WTC11 (cell line): ENCODE measurements around the gene IL25. TPM values are rescaled to one million over a fixed set of nuclear protein-coding genes. Genes with fewer than 3 reads are reported as not detected.
"Not testable (repeated sequence)": the region's sequence is repeated elsewhere in the genome, so short reads cannot be mapped to it uniquely, and the experiment has no call there.

Experiments used
- ATAC-seq: fragments of 200-7000 bp; cut with Tn5 transposase; 2 replicates; pipeline ENCODE4 v1.10.0; 2021; ENCODE audit warnings: mild to moderate bottlenecking, moderate library complexity
- CTCF ChIA-PET: fragments of 300-600 bp; sonication (Branson Sonifier 250); formaldehyde crosslinking; loops from one replicate; lab custom pipeline; 2021; ENCODE audit warnings: antibody characterized with exemption; lab: Charles Lee
- POLR2A ChIA-PET: fragments of 350-600 bp; sonication (Branson Sonifier 250); formaldehyde crosslinking; loops from one replicate; lab custom pipeline; 2021; ENCODE audit warnings: antibody characterized with exemption; lab: Charles Lee
- DNase-seq: peaks from one replicate; pipeline ENCODE4 v3.0.0; 2021; ENCODE audit warnings: low spot score
- H3K27ac Mint-ChIP-seq: 2 replicates; pipeline ENCODE4 v1.8.0; 2021; ENCODE audit warnings: mixed read lengths
- H3K27me3 Mint-ChIP-seq: 2 replicates; pipeline ENCODE4 v1.8.0; 2021; ENCODE audit warnings: low read depth, mild to moderate bottlenecking, moderate library complexity, mixed read lengths
- H3K36me3 Mint-ChIP-seq: 2 replicates; pipeline ENCODE4 v1.8.0; 2021; ENCODE audit warnings: mixed read lengths
- H3K4me1 Mint-ChIP-seq: 2 replicates; pipeline ENCODE4 v1.8.0; 2022; ENCODE audit warnings: mixed read lengths
- H3K4me3 Mint-ChIP-seq: 2 replicates; pipeline ENCODE4 v1.8.0; 2021; ENCODE audit warnings: mild to moderate bottlenecking, moderate library complexity, mixed read lengths
- H3K9me3 Mint-ChIP-seq: 2 replicates; pipeline ENCODE4 v1.8.0; 2021; ENCODE audit warnings: mixed read lengths
- GTF2I ChIP-seq: fragments of 250-450 bp; sonication (Bioruptor Pico); conservative IDR thresholded peaks from 2 replicates; pipeline ENCODE4 v1.4.0; 2021; ENCODE audit warnings: mild to moderate bottlenecking
- JUN ChIP-seq: sonication (generic); formaldehyde crosslinking; IDR thresholded peaks from 2 replicates; pipeline ENCODE4 v1.8.0; 2023; ENCODE audit warnings: mild to moderate bottlenecking, missing genetic modification reagents
- MXD4 ChIP-seq: fragments of 250-450 bp; sonication (Bioruptor Pico); IDR thresholded peaks from 2 replicates; pipeline ENCODE4 v1.8.0; 2021; ENCODE audit warnings: mild to moderate bottlenecking, moderate library complexity, borderline replicate concordance
- MYBL2 ChIP-seq: sonication (generic); formaldehyde crosslinking; IDR thresholded peaks from 2 replicates; pipeline ENCODE4 v1.8.1; 2023; ENCODE audit warnings: mild to moderate bottlenecking, moderate library complexity, missing genetic modification reagents
- NR1H2 ChIP-seq: sonication (generic); formaldehyde crosslinking; IDR thresholded peaks from 2 replicates; pipeline ENCODE4 v1.9.0; 2021; ENCODE audit warnings: mild to moderate bottlenecking, moderate library complexity, missing genetic modification reagents
- NR2C2 ChIP-seq: sonication (generic); formaldehyde crosslinking; IDR thresholded peaks from 2 replicates; pipeline ENCODE4 v1.8.0; 2022; ENCODE audit warnings: mild to moderate bottlenecking, missing genetic modification reagents
- NR3C1 ChIP-seq: sonication (generic); formaldehyde crosslinking; conservative IDR thresholded peaks from 2 replicates; pipeline ENCODE4 v1.8.1; 2023; ENCODE audit warnings: low read depth, mild to moderate bottlenecking, missing genetic modification reagents
- RORB ChIP-seq: fragments of 250-450 bp; sonication (Bioruptor Pico); IDR thresholded peaks from 2 replicates; pipeline ENCODE4 v1.9.0; 2021; ENCODE audit warnings: mild to moderate bottlenecking
- TEAD4 ChIP-seq: sonication (generic); formaldehyde crosslinking; IDR thresholded peaks from 2 replicates; pipeline ENCODE4 v1.8.0; 2022; ENCODE audit warnings: mild to moderate bottlenecking, missing genetic modification reagents
- TP53 ChIP-seq: sonication (generic); formaldehyde crosslinking; IDR thresholded peaks from 2 replicates; pipeline ENCODE4 v1.8.1; 2023; ENCODE audit warnings: mild to moderate bottlenecking, missing genetic modification reagents
- ZNF121 ChIP-seq: sonication (generic); formaldehyde crosslinking; IDR thresholded peaks from 2 replicates; pipeline ENCODE4 v1.8.0; 2023; ENCODE audit warnings: missing genetic modification reagents
- ZNF263 ChIP-seq: sonication (generic); formaldehyde crosslinking; IDR thresholded peaks from 2 replicates; pipeline ENCODE4 v1.8.1; 2022; ENCODE audit warnings: low read depth, mild to moderate bottlenecking, moderate library complexity, missing genetic modification reagents
- ZNF671 ChIP-seq: fragments of 250-450 bp; sonication (Bioruptor Pico); IDR thresholded peaks from 2 replicates; pipeline ENCODE4 v1.8.0; 2021; ENCODE audit warnings: mild to moderate bottlenecking
- total RNA-seq: library from RNA; stranded (reverse); gene quantifications from 3 replicates; pipeline ENCODE4 v1.2.3, GENCODE V29; 2021
- TF ChIP-seq, protein P1 (sequence below): sonication (generic); formaldehyde crosslinking; IDR thresholded peaks from 2 replicates; pipeline ENCODE4 v1.8.1; 2023; ENCODE audit warnings: mild to moderate bottlenecking, missing genetic modification reagents, borderline replicate concordance
- TF ChIP-seq, protein P2 (sequence below): sonication (generic); formaldehyde crosslinking; IDR thresholded peaks from 2 replicates; pipeline ENCODE4 v1.8.0; 2022; ENCODE audit warnings: mild to moderate bottlenecking, missing genetic modification reagents
- TF ChIP-seq, protein P3 (sequence below): sonication (generic); formaldehyde crosslinking; IDR thresholded peaks from 2 replicates; pipeline ENCODE4 v1.8.0; 2022; ENCODE audit warnings: mild to moderate bottlenecking, missing genetic modification reagents
- TF ChIP-seq, protein P4 (sequence below): sonication (generic); formaldehyde crosslinking; IDR thresholded peaks from 2 replicates; pipeline ENCODE4 v1.8.0; 2023; ENCODE audit warnings: missing genetic modification reagents
- TF ChIP-seq, protein P5 (sequence below): fragments of 250-450 bp; sonication (Bioruptor Pico); IDR thresholded peaks from 2 replicates; pipeline ENCODE4 v2.1.2; 2022; ENCODE audit warnings: mild to moderate bottlenecking, moderate library complexity
- TF ChIP-seq, protein P6 (sequence below): sonication (generic); formaldehyde crosslinking; IDR thresholded peaks from 2 replicates; pipeline ENCODE4 v1.8.1; 2023; ENCODE audit warnings: mild to moderate bottlenecking, missing genetic modification reagents, moderate library complexity
- TF ChIP-seq, protein P7 (sequence below): sonication (generic); formaldehyde crosslinking; IDR thresholded peaks from 2 replicates; pipeline ENCODE4 v1.8.1; 2022; ENCODE audit warnings: low read depth, missing genetic modification reagents, borderline replicate concordance

Gene IL25
- total RNA-seq, 1 experiment from 2014 or later: 0.24 TPM

DNA sequence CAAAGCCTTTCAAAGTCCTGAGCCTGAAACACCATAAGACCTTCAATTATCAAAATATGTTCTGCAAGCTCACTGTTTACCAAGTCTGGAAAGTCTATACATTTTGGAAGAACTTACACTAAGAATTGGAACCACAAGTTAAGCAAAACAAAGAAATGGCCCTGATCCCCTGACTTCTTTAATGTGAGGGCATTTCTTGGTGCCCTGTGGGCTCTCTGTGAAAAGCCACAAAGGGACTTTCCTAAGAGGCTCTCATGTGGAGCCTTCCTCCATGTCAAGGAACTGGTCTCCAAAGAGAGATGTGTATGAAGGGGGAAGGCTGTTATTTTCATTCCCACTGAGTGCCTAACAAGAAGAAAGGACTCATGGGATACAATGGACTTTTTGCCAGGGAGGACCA is 49.0 kb downstream of the IL25 start (continued):
- no peak for TF ChIP-seq NR3C1 (CRISPR knock-in tag)

DNA sequence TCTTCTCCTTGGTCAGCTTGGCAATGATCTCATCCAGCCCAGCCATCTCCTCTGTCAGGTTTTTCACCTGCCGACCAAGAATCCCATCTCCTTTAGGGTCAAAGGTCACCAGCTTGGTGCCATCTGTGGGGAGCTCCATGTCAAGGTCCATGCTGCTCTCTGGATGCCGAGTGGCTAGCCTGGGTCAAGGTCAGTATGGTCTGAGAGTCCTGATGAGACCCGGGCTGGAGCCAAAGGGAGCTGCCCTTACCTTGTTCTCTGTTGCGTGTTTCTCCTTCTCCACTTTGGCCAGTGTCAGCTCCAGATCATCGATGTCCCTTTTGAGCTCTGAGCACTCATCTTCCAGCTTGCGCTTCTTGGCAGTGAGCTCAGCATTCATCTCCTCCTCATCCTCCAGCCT is 51.0 kb downstream of the IL25 start:
- Mint-ChIP-seq H3K4me1 (no peaks in the 10 kb centered on the region), H3K27ac (no peak overlapping the region), H3K36me3 (no peaks in the 10 kb centered on the region), H3K9me3 (peaks cover 7% of the 10 kb centered on the region), H3K4me3 (no peak overlapping the region), H3K27me3 (peaks cover 36% of the 10 kb centered on the region)
- TF ChIP-seq, protein P1, sequence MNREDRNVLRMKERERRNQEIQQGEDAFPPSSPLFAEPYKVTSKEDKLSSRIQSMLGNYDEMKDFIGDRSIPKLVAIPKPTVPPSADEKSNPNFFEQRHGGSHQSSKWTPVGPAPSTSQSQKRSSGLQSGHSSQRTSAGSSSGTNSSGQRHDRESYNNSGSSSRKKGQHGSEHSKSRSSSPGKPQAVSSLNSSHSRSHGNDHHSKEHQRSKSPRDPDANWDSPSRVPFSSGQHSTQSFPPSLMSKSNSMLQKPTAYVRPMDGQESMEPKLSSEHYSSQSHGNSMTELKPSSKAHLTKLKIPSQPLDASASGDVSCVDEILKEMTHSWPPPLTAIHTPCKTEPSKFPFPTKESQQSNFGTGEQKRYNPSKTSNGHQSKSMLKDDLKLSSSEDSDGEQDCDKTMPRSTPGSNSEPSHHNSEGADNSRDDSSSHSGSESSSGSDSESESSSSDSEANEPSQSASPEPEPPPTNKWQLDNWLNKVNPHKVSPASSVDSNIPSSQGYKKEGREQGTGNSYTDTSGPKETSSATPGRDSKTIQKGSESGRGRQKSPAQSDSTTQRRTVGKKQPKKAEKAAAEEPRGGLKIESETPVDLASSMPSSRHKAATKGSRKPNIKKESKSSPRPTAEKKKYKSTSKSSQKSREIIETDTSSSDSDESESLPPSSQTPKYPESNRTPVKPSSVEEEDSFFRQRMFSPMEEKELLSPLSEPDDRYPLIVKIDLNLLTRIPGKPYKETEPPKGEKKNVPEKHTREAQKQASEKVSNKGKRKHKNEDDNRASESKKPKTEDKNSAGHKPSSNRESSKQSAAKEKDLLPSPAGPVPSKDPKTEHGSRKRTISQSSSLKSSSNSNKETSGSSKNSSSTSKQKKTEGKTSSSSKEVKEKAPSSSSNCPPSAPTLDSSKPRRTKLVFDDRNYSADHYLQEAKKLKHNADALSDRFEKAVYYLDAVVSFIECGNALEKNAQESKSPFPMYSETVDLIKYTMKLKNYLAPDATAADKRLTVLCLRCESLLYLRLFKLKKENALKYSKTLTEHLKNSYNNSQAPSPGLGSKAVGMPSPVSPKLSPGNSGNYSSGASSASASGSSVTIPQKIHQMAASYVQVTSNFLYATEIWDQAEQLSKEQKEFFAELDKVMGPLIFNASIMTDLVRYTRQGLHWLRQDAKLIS (CRISPR knock-in tag): no peak
- TF ChIP-seq, protein P2, sequence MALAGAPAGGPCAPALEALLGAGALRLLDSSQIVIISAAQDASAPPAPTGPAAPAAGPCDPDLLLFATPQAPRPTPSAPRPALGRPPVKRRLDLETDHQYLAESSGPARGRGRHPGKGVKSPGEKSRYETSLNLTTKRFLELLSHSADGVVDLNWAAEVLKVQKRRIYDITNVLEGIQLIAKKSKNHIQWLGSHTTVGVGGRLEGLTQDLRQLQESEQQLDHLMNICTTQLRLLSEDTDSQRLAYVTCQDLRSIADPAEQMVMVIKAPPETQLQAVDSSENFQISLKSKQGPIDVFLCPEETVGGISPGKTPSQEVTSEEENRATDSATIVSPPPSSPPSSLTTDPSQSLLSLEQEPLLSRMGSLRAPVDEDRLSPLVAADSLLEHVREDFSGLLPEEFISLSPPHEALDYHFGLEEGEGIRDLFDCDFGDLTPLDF (CRISPR knock-in tag): no peak
- no peak for TF ChIP-seq MXD4 (CRISPR knock-in tag)
- TF ChIP-seq, protein P3, sequence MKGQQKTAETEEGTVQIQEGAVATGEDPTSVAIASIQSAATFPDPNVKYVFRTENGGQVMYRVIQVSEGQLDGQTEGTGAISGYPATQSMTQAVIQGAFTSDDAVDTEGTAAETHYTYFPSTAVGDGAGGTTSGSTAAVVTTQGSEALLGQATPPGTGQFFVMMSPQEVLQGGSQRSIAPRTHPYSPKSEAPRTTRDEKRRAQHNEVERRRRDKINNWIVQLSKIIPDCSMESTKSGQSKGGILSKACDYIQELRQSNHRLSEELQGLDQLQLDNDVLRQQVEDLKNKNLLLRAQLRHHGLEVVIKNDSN: no peak
- TF ChIP-seq ZNF121 (CRISPR knock-in tag): no peak
- no peak for TF ChIP-seq ZNF263
- no peak for TF ChIP-seq GTF2I (CRISPR knock-in tag)
- no peak for TF ChIP-seq MYBL2 (CRISPR knock-in tag)
- no peak for TF ChIP-seq RORB (CRISPR knock-in tag)
- no peak for TF ChIP-seq NR1H2 (CRISPR knock-in tag)
- TF ChIP-seq, protein P4, sequence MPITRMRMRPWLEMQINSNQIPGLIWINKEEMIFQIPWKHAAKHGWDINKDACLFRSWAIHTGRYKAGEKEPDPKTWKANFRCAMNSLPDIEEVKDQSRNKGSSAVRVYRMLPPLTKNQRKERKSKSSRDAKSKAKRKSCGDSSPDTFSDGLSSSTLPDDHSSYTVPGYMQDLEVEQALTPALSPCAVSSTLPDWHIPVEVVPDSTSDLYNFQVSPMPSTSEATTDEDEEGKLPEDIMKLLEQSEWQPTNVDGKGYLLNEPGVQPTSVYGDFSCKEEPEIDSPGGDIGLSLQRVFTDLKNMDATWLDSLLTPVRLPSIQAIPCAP (CRISPR knock-in tag): no peak
- TF ChIP-seq, protein P5, sequence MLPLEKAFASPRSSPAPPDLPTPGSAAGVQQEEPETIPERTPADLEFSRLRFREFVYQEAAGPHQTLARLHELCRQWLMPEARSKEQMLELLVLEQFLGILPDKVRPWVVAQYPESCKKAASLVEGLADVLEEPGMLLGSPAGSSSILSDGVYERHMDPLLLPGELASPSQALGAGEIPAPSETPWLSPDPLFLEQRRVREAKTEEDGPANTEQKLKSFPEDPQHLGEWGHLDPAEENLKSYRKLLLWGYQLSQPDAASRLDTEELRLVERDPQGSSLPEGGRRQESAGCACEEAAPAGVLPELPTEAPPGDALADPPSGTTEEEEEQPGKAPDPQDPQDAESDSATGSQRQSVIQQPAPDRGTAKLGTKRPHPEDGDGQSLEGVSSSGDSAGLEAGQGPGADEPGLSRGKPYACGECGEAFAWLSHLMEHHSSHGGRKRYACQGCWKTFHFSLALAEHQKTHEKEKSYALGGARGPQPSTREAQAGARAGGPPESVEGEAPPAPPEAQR: no peak
- ChIA-PET POLR2A (no interaction called here), CTCF (interaction anchor here (0.9 to 1.4 kb wide), 4 partner anchors 10 to 208 kb away, joined by 3 to 4 read pairs (median 3); partner anchors contain the start of gene SLC22A17)
- ATAC-seq: no peak
- no peak for DNase-seq

DNA sequence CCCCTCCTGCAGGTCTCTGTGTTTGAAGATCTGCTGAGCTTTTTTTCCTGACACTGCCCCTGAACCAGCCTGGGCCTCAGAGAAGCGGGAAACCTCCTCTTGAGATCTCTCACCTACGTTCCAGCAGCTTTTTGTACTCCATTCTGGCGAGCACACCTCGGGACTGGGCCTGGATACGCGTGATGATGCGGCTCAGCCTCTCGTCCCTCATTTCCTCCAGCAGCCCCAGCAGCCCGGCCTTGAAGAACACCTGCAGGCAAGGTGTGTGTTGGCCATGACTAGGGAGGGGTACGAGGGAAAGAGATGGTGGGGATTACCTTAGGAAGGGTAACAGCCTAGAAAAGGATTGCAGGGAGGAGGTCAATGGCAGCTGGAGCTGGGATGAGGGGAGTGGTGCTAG is 52.6 kb downstream of the IL25 start:
- no peak overlapping the region for H3K4me3 Mint-ChIP-seq
- no peaks in the 10 kb centered on the region for H3K4me1 Mint-ChIP-seq
- CTCF ChIA-PET: no interaction called here
- TF ChIP-seq JUN (no peak), ZNF671 (CRISPR knock-in tag) (no peak), TEAD4 (CRISPR knock-in tag) (no peak), NR2C2 (CRISPR knock-in tag) (no peak), ZNF121 (CRISPR knock-in tag) (no peak), NR3C1 (CRISPR knock-in tag) (no peak), TP53 (CRISPR knock-in tag) (no peak)
- TF ChIP-seq, protein P6, sequence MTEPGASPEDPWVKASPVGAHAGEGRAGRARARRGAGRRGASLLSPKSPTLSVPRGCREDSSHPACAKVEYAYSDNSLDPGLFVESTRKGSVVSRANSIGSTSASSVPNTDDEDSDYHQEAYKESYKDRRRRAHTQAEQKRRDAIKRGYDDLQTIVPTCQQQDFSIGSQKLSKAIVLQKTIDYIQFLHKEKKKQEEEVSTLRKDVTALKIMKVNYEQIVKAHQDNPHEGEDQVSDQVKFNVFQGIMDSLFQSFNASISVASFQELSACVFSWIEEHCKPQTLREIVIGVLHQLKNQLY (CRISPR knock-in tag): no peak
- TF ChIP-seq, protein P7, sequence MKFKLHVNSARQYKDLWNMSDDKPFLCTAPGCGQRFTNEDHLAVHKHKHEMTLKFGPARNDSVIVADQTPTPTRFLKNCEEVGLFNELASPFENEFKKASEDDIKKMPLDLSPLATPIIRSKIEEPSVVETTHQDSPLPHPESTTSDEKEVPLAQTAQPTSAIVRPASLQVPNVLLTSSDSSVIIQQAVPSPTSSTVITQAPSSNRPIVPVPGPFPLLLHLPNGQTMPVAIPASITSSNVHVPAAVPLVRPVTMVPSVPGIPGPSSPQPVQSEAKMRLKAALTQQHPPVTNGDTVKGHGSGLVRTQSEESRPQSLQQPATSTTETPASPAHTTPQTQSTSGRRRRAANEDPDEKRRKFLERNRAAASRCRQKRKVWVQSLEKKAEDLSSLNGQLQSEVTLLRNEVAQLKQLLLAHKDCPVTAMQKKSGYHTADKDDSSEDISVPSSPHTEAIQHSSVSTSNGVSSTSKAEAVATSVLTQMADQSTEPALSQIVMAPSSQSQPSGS (CRISPR knock-in tag): no peak
- POLR2A ChIA-PET: no interaction called here
- no peaks in the 10 kb centered on the region for H3K36me3 Mint-ChIP-seq
- no peak for DNase-seq
- peaks cover 32% of the 10 kb centered on the region for H3K27me3 Mint-ChIP-seq
- H3K9me3 Mint-ChIP-seq: peaks cover 7% of the 10 kb centered on the region
- no peak overlapping the region for H3K27ac Mint-ChIP-seq
- no peak for ATAC-seq

DNA sequence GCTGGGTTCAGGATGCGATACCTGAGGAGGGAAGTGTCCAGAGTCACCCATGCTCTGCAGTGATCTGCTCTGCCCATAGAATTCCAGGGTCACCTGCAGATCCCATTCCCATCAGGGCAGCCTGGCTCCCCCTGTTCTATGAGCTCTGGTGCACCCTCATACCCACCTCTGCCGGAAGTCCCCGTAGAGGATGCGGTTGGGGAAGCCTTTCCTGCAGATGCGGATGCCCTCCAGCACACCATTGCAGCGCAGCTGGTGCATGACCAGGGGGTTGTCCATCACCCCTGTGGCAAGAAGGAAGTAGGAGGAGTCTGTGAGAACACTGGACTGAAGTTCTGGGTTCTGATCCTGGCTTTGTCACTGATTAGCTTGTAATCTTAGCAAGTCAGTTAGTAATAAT is 53.2 kb downstream of the IL25 start:
- not testable (repeated sequence) for H3K27ac Mint-ChIP-seq

More for the DNA sequence above, 53.2 kb downstream of the IL25 start:
- H3K4me3 Mint-ChIP-seq, CTCF ChIA-PET, POLR2A ChIA-PET, DNase-seq, H3K36me3 Mint-ChIP-seq, H3K4me1 Mint-ChIP-seq, ATAC-seq, H3K9me3 Mint-ChIP-seq: not testable (repeated sequence)
- peaks cover 33% of the 10 kb centered on the region for H3K27me3 Mint-ChIP-seq
